ENCODE results near the gene MTHFD1L.

The MTHFD1L gene

DNA sequence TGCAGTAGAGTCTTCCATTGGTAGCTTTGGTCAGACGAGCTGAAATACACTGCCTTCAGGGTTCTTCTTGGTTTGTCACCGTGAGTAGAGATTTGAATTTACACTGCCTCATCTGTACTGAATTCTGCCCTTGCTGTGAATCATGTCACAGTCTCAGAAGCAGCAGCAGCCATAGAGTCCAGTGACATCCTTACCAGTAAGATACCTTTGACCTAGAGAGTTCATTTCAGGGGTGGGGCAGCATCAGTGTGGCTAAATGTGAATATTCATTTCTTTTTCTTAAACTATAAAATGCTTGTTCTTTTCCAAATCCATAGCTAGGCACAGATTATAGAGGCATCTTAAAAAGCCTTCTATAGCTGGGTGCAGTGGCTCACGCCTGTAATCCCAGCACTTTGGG, 223.5 kb downstream of the MTHFD1L start:
- Histone ChIP-seq H3K36me3 (ENCODE audit: insufficient read depth, insufficient read length, low read length) (peaks cover 20% of the 10 kb centered on the region), H3K9ac (ENCODE audit: insufficient read length, low read depth) (no peak overlapping the region), H3K9me3 (ENCODE audit: insufficient read depth, low read length) (no peaks in the 10 kb centered on the region), H3K4me1 (ENCODE audit: insufficient read depth, insufficient read length) (peaks cover 6% of the 10 kb centered on the region), H3K4me3 (ENCODE audit: insufficient read length, low read depth) (no peak overlapping the region), H3K27me3 (ENCODE audit: insufficient read depth, insufficient read length) (no peaks in the 10 kb centered on the region)
- no peak for DNase-seq (ENCODE audit: low read depth, low spot score)
- no peak for TF ChIP-seq SUZ12 (IDR thresholded peaks at IDR 0.05; ENCODE audit: extremely low read depth, insufficient read depth, insufficient read length)
- TF ChIP-seq ZNF274 (IDR thresholded peaks at IDR 0.05; ENCODE audit: low read depth, low read length): no peak
- no peak for TF ChIP-seq YY1 (IDR thresholded peaks at IDR 0.05; ENCODE audit: insufficient read depth, insufficient read length)

DNA sequence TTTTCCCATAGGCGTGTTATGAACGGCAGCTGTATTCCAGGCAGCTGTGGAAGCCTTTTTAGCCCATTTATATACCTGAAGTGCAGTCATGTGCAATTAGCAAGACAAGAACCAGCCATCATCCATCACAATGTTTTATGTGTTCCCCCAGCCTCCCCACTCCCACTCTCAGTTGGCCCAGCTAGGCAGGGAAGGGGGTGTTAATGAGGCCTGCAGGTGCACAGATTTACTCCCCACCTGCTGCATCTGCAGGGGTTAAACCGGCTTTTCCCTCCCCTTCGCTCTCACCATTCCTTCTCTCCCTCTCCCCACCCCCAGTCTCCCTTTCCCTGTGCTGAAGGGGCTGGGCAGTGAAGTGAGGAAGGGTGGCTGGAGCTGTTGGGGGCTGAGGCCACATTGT, 224.5 kb downstream of the MTHFD1L start:
- peaks cover 6% of the 10 kb centered on the region for H3K4me1 ChIP-seq (ENCODE audit: insufficient read depth, insufficient read length)
- no peak overlapping the region for H3K4me3 ChIP-seq (ENCODE audit: insufficient read length, low read depth)
- peaks cover 20% of the 10 kb centered on the region for H3K36me3 ChIP-seq (ENCODE audit: insufficient read depth, insufficient read length, low read length)
- TF ChIP-seq SUZ12 (IDR thresholded peaks at IDR 0.05; ENCODE audit: extremely low read depth, insufficient read depth, insufficient read length) (no peak), ZNF274 (IDR thresholded peaks at IDR 0.05; ENCODE audit: low read depth, low read length) (no peak), YY1 (IDR thresholded peaks at IDR 0.05; ENCODE audit: insufficient read depth, insufficient read length) (no peak)
- no peaks in the 10 kb centered on the region for H3K9me3 ChIP-seq (ENCODE audit: insufficient read depth, low read length)
- H3K9ac ChIP-seq (ENCODE audit: insufficient read length, low read depth): no peak overlapping the region
- no peaks in the 10 kb centered on the region for H3K27me3 ChIP-seq (ENCODE audit: insufficient read depth, insufficient read length)
- no peak for DNase-seq (ENCODE audit: low read depth, low spot score)

DNA sequence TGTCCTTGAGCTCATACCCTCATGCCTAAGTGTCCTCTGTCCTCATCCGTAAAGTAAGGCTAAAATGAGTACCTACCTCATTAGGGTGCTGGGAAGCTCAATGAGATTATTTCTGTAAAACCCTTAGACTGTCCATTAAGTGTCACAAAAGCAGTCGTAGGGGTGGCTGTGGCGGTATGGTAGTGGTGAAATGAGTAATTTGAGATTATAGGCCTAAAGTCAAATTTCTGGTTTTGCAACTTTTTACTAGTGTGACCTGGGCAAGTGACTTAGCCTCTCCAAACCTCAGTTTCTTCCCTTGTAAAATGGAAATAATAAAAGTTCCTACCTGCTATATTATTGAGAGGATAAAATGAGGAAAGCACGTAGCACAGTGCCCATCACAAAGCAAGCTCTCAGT, 226.1 kb downstream of the MTHFD1L start:
- Histone ChIP-seq H3K4me3 (ENCODE audit: insufficient read length, low read depth) (no peak overlapping the region), H3K9ac (ENCODE audit: insufficient read length, low read depth) (no peak overlapping the region), H3K4me1 (ENCODE audit: insufficient read depth, insufficient read length) (peaks cover 6% of the 10 kb centered on the region)

DNA sequence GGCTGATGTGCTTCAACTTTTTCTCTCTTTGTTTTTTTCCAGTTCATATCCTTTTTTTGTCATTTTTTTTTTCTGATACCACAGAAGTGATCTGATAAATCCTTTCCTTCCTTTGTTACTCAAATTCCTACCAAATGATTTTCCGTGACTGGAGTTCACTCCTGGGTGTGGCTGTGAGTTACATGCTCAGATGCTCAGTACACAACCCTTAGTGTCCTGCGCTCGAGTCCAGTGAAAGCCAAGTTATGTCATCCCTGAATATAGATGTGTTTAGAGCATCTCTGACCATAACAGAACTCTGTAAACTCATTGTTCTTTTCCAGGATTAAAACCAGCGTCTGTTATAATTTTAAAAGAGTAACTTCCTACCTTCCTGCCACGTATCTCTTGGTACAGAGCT, 227.1 kb downstream of the MTHFD1L start:
- Histone ChIP-seq H3K4me3 (ENCODE audit: insufficient read length, low read depth) (no peak overlapping the region), H3K27me3 (ENCODE audit: insufficient read depth, insufficient read length) (no peaks in the 10 kb centered on the region), H3K36me3 (ENCODE audit: insufficient read depth, insufficient read length, low read length) (peaks cover 25% of the 10 kb centered on the region), H3K9me3 (ENCODE audit: insufficient read depth, low read length) (no peaks in the 10 kb centered on the region), H3K9ac (ENCODE audit: insufficient read length, low read depth) (no peak overlapping the region), H3K4me1 (ENCODE audit: insufficient read depth, insufficient read length) (peaks cover 6% of the 10 kb centered on the region)
- DNase-seq (ENCODE audit: low read depth, low spot score): no peak
- TF ChIP-seq SUZ12 (IDR thresholded peaks at IDR 0.05; ENCODE audit: extremely low read depth, insufficient read depth, insufficient read length) (no peak), YY1 (IDR thresholded peaks at IDR 0.05; ENCODE audit: insufficient read depth, insufficient read length) (no peak), ZNF274 (IDR thresholded peaks at IDR 0.05; ENCODE audit: low read depth, low read length) (no peak)

More for the DNA sequence above, 226.1 kb downstream of the MTHFD1L start:
- TF ChIP-seq YY1 (IDR thresholded peaks at IDR 0.05; ENCODE audit: insufficient read depth, insufficient read length) (no peak), ZNF274 (IDR thresholded peaks at IDR 0.05; ENCODE audit: low read depth, low read length) (no peak), SUZ12 (IDR thresholded peaks at IDR 0.05; ENCODE audit: extremely low read depth, insufficient read depth, insufficient read length) (no peak)
- no peaks in the 10 kb centered on the region for H3K9me3 ChIP-seq (ENCODE audit: insufficient read depth, low read length)
- peaks cover 25% of the 10 kb centered on the region for H3K36me3 ChIP-seq (ENCODE audit: insufficient read depth, insufficient read length, low read length)
- no peaks in the 10 kb centered on the region for H3K27me3 ChIP-seq (ENCODE audit: insufficient read depth, insufficient read length)
- DNase-seq (ENCODE audit: low read depth, low spot score): no peak

GRCh38 chr6:151093706-151094105, 228.2 kb downstream of the MTHFD1L start:
- DNase-seq (ENCODE audit: low read depth, low spot score): no peak
- peaks cover 6% of the 10 kb centered on the region for H3K4me1 ChIP-seq (ENCODE audit: insufficient read depth, insufficient read length)
- H3K9me3 ChIP-seq (ENCODE audit: insufficient read depth, low read length): no peaks in the 10 kb centered on the region
- H3K9ac ChIP-seq (ENCODE audit: insufficient read length, low read depth): no peak overlapping the region
- H3K36me3 ChIP-seq (ENCODE audit: insufficient read depth, insufficient read length, low read length): peaks cover 25% of the 10 kb centered on the region
- no peak for TF ChIP-seq SUZ12 (IDR thresholded peaks at IDR 0.05; ENCODE audit: extremely low read depth, insufficient read depth, insufficient read length)
- TF ChIP-seq YY1 (IDR thresholded peaks at IDR 0.05; ENCODE audit: insufficient read depth, insufficient read length): no peak
- TF ChIP-seq ZNF274 (IDR thresholded peaks at IDR 0.05; ENCODE audit: low read depth, low read length): no peak
- H3K4me3 ChIP-seq (ENCODE audit: insufficient read length, low read depth): no peak overlapping the region
- H3K27me3 ChIP-seq (ENCODE audit: insufficient read depth, insufficient read length): no peaks in the 10 kb centered on the region

- H3K9ac ChIP-seq (ENCODE audit: insufficient read length, low read depth): no peak overlapping the region
- H3K4me1 ChIP-seq (ENCODE audit: insufficient read depth, insufficient read length): peaks cover under 1% of the 10 kb centered on the region
- no peak overlapping the region for H3K4me3 ChIP-seq (ENCODE audit: insufficient read length, low read depth)
- peaks cover 21% of the 10 kb centered on the region for H3K36me3 ChIP-seq (ENCODE audit: insufficient read depth, insufficient read length, low read length)
- H3K27me3 ChIP-seq (ENCODE audit: insufficient read depth, insufficient read length): no peaks in the 10 kb centered on the region
- TF ChIP-seq SUZ12 (IDR thresholded peaks at IDR 0.05; ENCODE audit: extremely low read depth, insufficient read depth, insufficient read length) (no peak), ZNF274 (IDR thresholded peaks at IDR 0.05; ENCODE audit: low read depth, low read length) (no peak), YY1 (IDR thresholded peaks at IDR 0.05; ENCODE audit: insufficient read depth, insufficient read length) (no peak)
- DNase-seq (ENCODE audit: low read depth, low spot score): no peak
- no peaks in the 10 kb centered on the region for H3K9me3 ChIP-seq (ENCODE audit: insufficient read depth, low read length)
Measured at GRCh38 chr6:151095538-151096254, 230.2 kb downstream of the MTHFD1L start.

GRCh38 chr6:151096255-151096612, 230.7 kb downstream of the MTHFD1L start:
- Histone ChIP-seq H3K27me3 (ENCODE audit: insufficient read depth, insufficient read length) (no peaks in the 10 kb centered on the region), H3K4me1 (ENCODE audit: insufficient read depth, insufficient read length) (no peaks in the 10 kb centered on the region), H3K36me3 (ENCODE audit: insufficient read depth, insufficient read length, low read length) (peaks cover 17% of the 10 kb centered on the region), H3K9ac (ENCODE audit: insufficient read length, low read depth) (no peak overlapping the region), H3K9me3 (ENCODE audit: insufficient read depth, low read length) (no peaks in the 10 kb centered on the region), H3K4me3 (ENCODE audit: insufficient read length, low read depth) (no peak overlapping the region)
- TF ChIP-seq SUZ12 (IDR thresholded peaks at IDR 0.05; ENCODE audit: extremely low read depth, insufficient read depth, insufficient read length) (no peak), YY1 (IDR thresholded peaks at IDR 0.05; ENCODE audit: insufficient read depth, insufficient read length) (no peak), ZNF274 (IDR thresholded peaks at IDR 0.05; ENCODE audit: low read depth, low read length) (no peak)
- DNase-seq (ENCODE audit: low read depth, low spot score): no peak

Data from NT2/D1 (cell line).